ENCODE results near the gene NEDD4L. TPM values are rescaled to one million over a fixed set of nuclear protein-coding genes. Genes with fewer than 3 reads are reported as not detected.

The NEDD4L gene
- total and polyA plus RNA-seq, 4 experiments from 2014 or later, result 2.8 to 4.1 (median 3.8) TPM

DNA sequence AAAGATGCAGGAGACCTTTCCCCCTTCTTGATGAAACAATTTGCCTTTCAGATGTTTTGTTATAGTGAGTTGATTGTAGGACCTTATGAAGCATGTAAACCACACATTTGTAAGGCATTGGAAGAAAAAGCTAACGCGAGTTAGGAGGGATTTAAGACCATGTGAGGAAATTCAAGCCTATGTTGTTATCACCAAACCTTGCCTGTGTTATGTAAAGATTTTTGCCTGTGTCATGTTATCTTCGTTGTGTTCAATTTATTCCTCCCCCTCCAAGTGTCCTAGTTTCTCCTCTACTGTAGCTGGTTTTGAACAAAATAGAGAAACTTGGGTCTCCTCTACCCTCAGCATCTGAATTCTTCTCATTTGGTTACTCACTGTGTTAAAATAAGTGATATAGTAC, 173.0 kb downstream of the NEDD4L start:
- Mint-ChIP-seq H3K4me3 (no peak overlapping the region), H3K27me3 (peaks cover 6% of the 10 kb centered on the region in 2 donors), H3K9me3 (no peaks in the 10 kb centered on the region), H3K27ac (no peak overlapping the region), H3K36me3 (no peaks in the 10 kb centered on the region), H3K4me1 (peaks cover 9 to 23% (median 15%) of the 10 kb centered on the region in 4 donors)
- no peaks in the 10 kb centered on the region for H3K9me3 ChIP-seq (ENCODE audit: control insufficient read depth in 1 of 2, low read length in 2 of 2)
- CTCF ChIA-PET (ENCODE audit: partially characterized antibody), result no interaction called here
- H3K4me1 ChIP-seq (ENCODE audit: insufficient read depth, low read length), result peaks cover 16% of the 10 kb centered on the region
- no peak overlapping the region for H3K27ac ChIP-seq (ENCODE audit: low read depth, low read length)
- POLR2A ChIA-PET (ENCODE audit: partially characterized antibody), result no interaction called here
- H3K27me3 ChIP-seq (ENCODE audit: insufficient read depth, low read length), result no peaks in the 10 kb centered on the region
- no peaks in the 10 kb centered on the region for H3K36me3 ChIP-seq (ENCODE audit: insufficient read depth, low read length)
- intact Hi-C loops (cut with micrococcal nuclease), result no loop called here
- no peak for DNase-seq
- H3K4me3 ChIP-seq (ENCODE audit: low read length in 2 of 2), result no peak overlapping the region

DNA sequence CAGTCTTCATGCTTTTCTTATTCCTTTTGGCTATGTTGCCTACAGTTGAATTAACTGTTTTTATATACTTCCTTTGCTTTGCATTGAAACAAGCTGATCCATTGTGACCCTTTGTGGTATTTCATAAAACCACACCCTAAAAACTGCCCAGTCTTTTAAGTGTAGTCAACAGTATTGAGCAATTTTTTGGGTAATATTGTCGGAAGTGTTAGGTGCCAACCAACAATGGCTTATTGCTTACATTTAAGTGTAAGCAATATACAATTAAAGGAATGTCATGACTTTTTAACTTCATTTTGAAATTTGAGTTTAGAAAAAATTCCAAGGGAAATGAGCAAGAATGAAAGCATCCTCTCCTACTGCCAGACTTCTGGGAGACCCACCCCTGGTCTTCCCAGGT, 174.1 kb downstream of the NEDD4L start:
- H3K27ac Mint-ChIP-seq, result no peak overlapping the region
- Histone ChIP-seq H3K4me3 (ENCODE audit: low read length in 2 of 2) (no peak overlapping the region), H3K27ac (ENCODE audit: low read depth, low read length) (no peak overlapping the region), H3K4me1 (ENCODE audit: insufficient read depth, low read length) (peaks cover 14% of the 10 kb centered on the region), H3K9me3 (ENCODE audit: control insufficient read depth in 1 of 2, low read length in 2 of 2) (no peaks in the 10 kb centered on the region), H3K36me3 (ENCODE audit: insufficient read depth, low read length) (no peaks in the 10 kb centered on the region), H3K27me3 (ENCODE audit: insufficient read depth, low read length) (no peaks in the 10 kb centered on the region)
- H3K36me3 Mint-ChIP-seq, result no peaks in the 10 kb centered on the region
- peaks cover 6 to 7% of the 10 kb centered on the region in 2 donors for H3K27me3 Mint-ChIP-seq
- no peak for DNase-seq
- intact Hi-C loops (cut with micrococcal nuclease), result no loop called here
- CTCF ChIA-PET (ENCODE audit: partially characterized antibody), result interaction anchor here (0.6 kb wide), 1 partner anchor 63 kb away, joined by 3 read pairs; no protein-coding TSS in a partner anchor
- no peak overlapping the region for H3K4me3 Mint-ChIP-seq
- H3K4me1 Mint-ChIP-seq, result peaks cover 9 to 21% (median 15%) of the 10 kb centered on the region in 4 donors
- POLR2A ChIA-PET (ENCODE audit: partially characterized antibody), result no interaction called here
- no peaks in the 10 kb centered on the region for H3K9me3 Mint-ChIP-seq

DNA sequence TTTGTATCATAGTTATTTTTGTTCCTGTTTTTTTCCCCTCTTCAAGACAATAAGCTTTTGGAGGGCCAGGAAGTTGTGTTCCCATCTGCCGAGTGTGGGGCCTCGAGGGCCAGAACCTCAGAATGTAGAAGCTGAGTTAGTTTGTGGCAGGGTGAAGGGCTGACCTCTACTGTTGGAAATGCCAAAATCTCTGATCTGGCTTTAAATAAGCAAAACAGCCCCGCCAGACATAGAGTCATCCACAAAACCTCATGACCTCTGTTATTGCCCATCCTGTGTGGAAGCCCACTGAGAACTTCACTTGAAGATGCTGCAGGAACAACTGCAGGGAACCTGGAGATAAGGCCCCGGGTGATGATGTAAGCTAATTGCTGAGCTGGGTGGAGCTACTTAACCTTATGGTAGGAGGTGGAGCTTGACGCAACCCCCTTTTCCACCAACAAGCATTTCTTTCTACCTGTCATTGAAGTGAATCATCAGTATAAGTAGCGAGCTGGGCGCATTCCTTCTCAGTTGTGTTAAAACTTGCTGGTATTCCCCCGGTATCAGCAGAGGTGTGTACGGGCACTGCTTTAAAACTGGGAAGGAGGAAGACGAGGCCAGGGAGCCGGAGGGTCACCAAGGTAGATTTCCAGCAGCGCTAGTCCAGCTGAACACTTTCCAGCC, 177.2 kb downstream of the NEDD4L start:
- DNase-seq, result no peak
- Histone ChIP-seq H3K36me3 (ENCODE audit: insufficient read depth, low read length) (no peaks in the 10 kb centered on the region), H3K27ac (ENCODE audit: low read depth, low read length) (no peak overlapping the region), H3K4me3 (ENCODE audit: low read length in 2 of 2) (no peak overlapping the region), H3K9me3 (ENCODE audit: control insufficient read depth in 1 of 2, low read length in 2 of 2) (no peaks in the 10 kb centered on the region), H3K27me3 (ENCODE audit: insufficient read depth, low read length) (no peaks in the 10 kb centered on the region), H3K4me1 (ENCODE audit: insufficient read depth, low read length) (no peaks in the 10 kb centered on the region)
- intact Hi-C loops (cut with micrococcal nuclease), result no loop called here
- ChIA-PET CTCF (ENCODE audit: partially characterized antibody) (no interaction called here), POLR2A (ENCODE audit: partially characterized antibody) (no interaction called here)
- Mint-ChIP-seq H3K27ac (no peak overlapping the region), H3K4me1 (peaks cover 0 to 3% (median under 1%) of the 10 kb centered on the region in 4 donors), H3K4me3 (no peak overlapping the region), H3K9me3 (no peaks in the 10 kb centered on the region), H3K36me3 (no peaks in the 10 kb centered on the region), H3K27me3 (peaks cover 4 to 11% of the 10 kb centered on the region in 2 donors)

DNA sequence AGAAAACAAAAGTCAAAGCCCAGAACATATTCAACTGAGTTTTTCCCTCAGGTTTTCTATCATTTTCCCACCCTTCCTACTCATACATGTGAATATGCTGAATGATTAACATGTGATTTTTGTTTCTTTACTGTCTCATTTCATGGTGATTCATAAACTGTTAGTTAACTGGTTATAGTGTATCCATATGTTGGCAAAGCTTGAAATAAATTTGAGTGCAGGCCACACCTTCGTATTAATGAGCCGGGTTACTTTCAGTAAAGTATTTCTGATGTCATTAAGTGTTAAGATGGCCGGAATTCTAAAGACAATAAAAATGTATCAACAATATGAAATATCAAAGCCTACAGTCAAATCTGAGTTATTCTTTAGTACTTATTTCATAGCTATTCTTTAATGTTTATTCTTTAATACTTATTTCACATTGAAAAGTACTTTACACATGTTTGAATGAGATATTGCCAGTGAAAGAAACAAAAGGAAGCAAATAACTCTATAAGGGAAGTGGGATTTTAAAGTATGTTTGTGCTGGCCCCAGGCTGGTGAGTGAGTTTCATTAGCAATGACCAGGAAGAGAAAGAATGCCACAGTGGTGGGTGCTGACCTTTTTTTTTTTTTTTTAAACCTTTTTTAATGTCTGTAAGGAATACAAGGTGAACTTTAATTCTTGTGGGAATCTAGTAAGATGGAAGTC, 178.6 kb downstream of the NEDD4L start:
- Mint-ChIP-seq H3K4me3 (no peak overlapping the region), H3K27ac (peak overlapping the region in 1 of 7 donors; percentile 39), H3K36me3 (no peaks in the 10 kb centered on the region), H3K4me1 (peaks cover 0 to 1% (median 0%) of the 10 kb centered on the region in 4 donors), H3K27me3 (peaks cover 4 to 11% of the 10 kb centered on the region in 2 donors), H3K9me3 (no peaks in the 10 kb centered on the region)
- DNase-seq, result no peak
- no peaks in the 10 kb centered on the region for H3K36me3 ChIP-seq (ENCODE audit: insufficient read depth, low read length)
- intact Hi-C loops (cut with micrococcal nuclease), result no loop called here
- H3K9me3 ChIP-seq (ENCODE audit: control insufficient read depth in 1 of 2, low read length in 2 of 2), result no peaks in the 10 kb centered on the region
- H3K27ac ChIP-seq (ENCODE audit: low read depth, low read length), result no peak overlapping the region
- no peaks in the 10 kb centered on the region for H3K4me1 ChIP-seq (ENCODE audit: insufficient read depth, low read length)
- H3K27me3 ChIP-seq (ENCODE audit: insufficient read depth, low read length), result no peaks in the 10 kb centered on the region
- CTCF ChIA-PET (ENCODE audit: partially characterized antibody), result no interaction called here
- no peak overlapping the region for H3K4me3 ChIP-seq (ENCODE audit: low read length in 2 of 2)
- POLR2A ChIA-PET (ENCODE audit: partially characterized antibody), result no interaction called here

DNA sequence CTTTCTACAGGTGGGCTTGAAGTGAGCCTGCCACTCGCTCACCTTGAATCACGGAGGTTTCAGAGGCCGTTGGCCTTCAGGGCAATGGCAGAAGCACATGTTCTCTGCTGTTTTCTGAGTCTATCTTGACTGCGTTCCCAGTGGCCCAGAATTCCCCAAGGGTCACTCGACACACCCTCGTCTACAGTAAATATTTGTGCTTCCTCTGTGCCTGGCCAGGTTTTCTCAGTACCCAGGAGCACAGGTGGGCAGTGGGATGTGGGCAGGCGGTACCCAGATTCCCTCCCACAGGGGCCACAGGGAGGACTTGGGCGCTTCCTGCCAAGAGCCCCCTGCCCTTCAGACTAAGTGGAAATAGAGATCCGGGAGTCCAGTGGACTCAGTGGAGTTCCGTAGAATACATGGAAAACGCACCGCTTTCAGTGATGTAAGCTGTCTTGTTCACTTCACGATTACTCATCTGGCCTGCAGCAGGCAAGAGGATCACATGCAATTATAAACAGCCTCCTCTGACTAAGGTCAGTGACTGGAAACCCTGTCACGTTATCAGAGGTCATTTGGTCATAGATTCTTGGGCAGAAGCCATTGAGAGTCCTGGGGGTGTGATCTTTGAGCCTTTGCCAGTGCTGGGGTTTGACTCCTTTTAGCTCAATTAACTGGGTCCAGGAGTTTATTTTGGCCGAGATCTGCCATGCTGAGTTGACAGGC, 179.8 kb downstream of the NEDD4L start:
- H3K27me3 ChIP-seq (ENCODE audit: insufficient read depth, low read length), result no peaks in the 10 kb centered on the region
- Mint-ChIP-seq H3K27me3 (peaks cover 4 to 12% of the 10 kb centered on the region in 2 donors), H3K4me1 (peaks cover 0 to 1% (median 0%) of the 10 kb centered on the region in 4 donors), H3K36me3 (no peaks in the 10 kb centered on the region), H3K9me3 (no peaks in the 10 kb centered on the region), H3K4me3 (no peak overlapping the region), H3K27ac (no peak overlapping the region)
- no peak overlapping the region for H3K4me3 ChIP-seq (ENCODE audit: low read length in 2 of 2)
- intact Hi-C loops (cut with micrococcal nuclease), result no loop called here
- H3K9me3 ChIP-seq (ENCODE audit: control insufficient read depth in 1 of 2, low read length in 2 of 2), result no peaks in the 10 kb centered on the region
- no peaks in the 10 kb centered on the region for H3K36me3 ChIP-seq (ENCODE audit: insufficient read depth, low read length)
- H3K27ac ChIP-seq (ENCODE audit: low read depth, low read length), result no peak overlapping the region
- DNase-seq, result no peak
- ChIA-PET CTCF (ENCODE audit: partially characterized antibody) (no interaction called here), POLR2A (ENCODE audit: partially characterized antibody) (no interaction called here)
- H3K4me1 ChIP-seq (ENCODE audit: insufficient read depth, low read length), result no peaks in the 10 kb centered on the region

DNA sequence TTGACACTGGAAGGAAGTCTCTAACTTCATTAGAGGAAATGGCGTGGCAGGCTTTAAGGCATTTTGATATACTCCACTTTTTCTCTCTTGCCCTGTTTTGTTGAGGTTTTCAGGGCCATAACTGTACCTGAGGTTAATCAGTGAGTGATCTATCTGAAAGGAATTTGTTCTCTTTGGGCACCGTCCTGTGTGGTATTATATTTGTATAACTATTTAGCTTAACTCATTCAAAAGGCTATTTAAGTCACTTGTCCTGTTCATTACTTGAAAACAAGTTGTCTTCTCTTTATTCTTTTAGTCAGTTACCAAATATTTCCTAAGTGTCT, 180.4 kb downstream of the NEDD4L start:
- Histone ChIP-seq H3K9me3 (ENCODE audit: control insufficient read depth in 1 of 2, low read length in 2 of 2) (no peaks in the 10 kb centered on the region), H3K27ac (ENCODE audit: low read depth, low read length) (no peak overlapping the region), H3K4me3 (ENCODE audit: low read length in 2 of 2) (no peak overlapping the region), H3K36me3 (ENCODE audit: insufficient read depth, low read length) (no peaks in the 10 kb centered on the region), H3K4me1 (ENCODE audit: insufficient read depth, low read length) (no peaks in the 10 kb centered on the region), H3K27me3 (ENCODE audit: insufficient read depth, low read length) (no peaks in the 10 kb centered on the region)
- intact Hi-C loops (cut with micrococcal nuclease), result no loop called here
- no peak for DNase-seq
- Mint-ChIP-seq H3K27me3 (peaks cover 4 to 12% of the 10 kb centered on the region in 2 donors), H3K4me3 (no peak overlapping the region), H3K27ac (no peak overlapping the region), H3K4me1 (peaks cover 0 to 1% (median 0%) of the 10 kb centered on the region in 4 donors), H3K9me3 (no peaks in the 10 kb centered on the region), H3K36me3 (no peaks in the 10 kb centered on the region)
- CTCF ChIA-PET (ENCODE audit: partially characterized antibody), result no interaction called here
- POLR2A ChIA-PET (ENCODE audit: partially characterized antibody), result no interaction called here

DNA sequence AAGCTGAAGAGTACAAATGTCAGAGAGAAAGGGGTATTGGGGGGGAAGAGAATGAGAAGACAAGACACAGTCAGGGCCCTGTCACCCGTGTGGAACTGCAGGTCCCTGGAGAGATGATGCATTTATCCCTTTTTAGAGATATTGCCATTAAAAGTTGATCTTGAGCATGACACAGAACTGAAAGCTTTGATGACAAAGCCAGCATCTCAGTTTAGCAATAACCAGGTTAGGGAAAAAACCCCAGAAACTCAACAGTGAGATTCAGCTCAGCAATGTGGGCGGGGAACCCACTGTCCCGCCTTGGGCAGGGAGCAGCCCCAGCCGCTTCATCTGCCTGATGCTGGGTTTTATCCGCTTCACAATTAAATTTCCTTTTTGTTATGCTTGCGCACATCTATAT, 181.1 kb downstream of the NEDD4L start:
- Mint-ChIP-seq H3K9me3 (no peaks in the 10 kb centered on the region), H3K4me1 (peaks cover 0 to 1% (median 0%) of the 10 kb centered on the region in 4 donors), H3K4me3 (no peak overlapping the region), H3K27ac (no peak overlapping the region), H3K36me3 (no peaks in the 10 kb centered on the region), H3K27me3 (peaks cover 4 to 12% of the 10 kb centered on the region in 2 donors)
- Histone ChIP-seq H3K4me3 (ENCODE audit: low read length in 2 of 2) (no peak overlapping the region), H3K27ac (ENCODE audit: low read depth, low read length) (no peak overlapping the region), H3K27me3 (ENCODE audit: insufficient read depth, low read length) (no peaks in the 10 kb centered on the region), H3K36me3 (ENCODE audit: insufficient read depth, low read length) (no peaks in the 10 kb centered on the region), H3K9me3 (ENCODE audit: control insufficient read depth in 1 of 2, low read length in 2 of 2) (no peaks in the 10 kb centered on the region), H3K4me1 (ENCODE audit: insufficient read depth, low read length) (no peaks in the 10 kb centered on the region)
- POLR2A ChIA-PET (ENCODE audit: partially characterized antibody), result no interaction called here
- intact Hi-C loops (cut with micrococcal nuclease), result no loop called here
- CTCF ChIA-PET (ENCODE audit: partially characterized antibody), result no interaction called here
- no peak for DNase-seq
